ENCODE measurements around the gene FOXP1.

Gene FOXP1

GRCh38 chr3:71348001-71348632 lies 235.4 kb downstream of the FOXP1 start:
- Histone ChIP-seq H3F3A (ENCODE audit: insufficient read depth) (no peaks in the 10 kb centered on the region), H4K20me1 (ENCODE audit: low read depth, low read length) (no peaks in the 10 kb centered on the region), H3K79me2 (ENCODE audit: insufficient read depth, low read length) (no peaks in the 10 kb centered on the region), H2AFZ (ENCODE audit: low read depth, low read length, severe bottlenecking) (no peak overlapping the region), H3K9me3 (ENCODE audit: insufficient read depth, low read length) (no peaks in the 10 kb centered on the region), H3K9ac (ENCODE audit: low read length) (no peak overlapping the region), H3K4me3 (ENCODE audit: insufficient read depth, low read length, poor library complexity, severe bottlenecking) (no peak overlapping the region), H3K9me2 (replicated peaks; ENCODE audit: insufficient read depth, low read length) (no peaks in the 10 kb centered on the region), H3K27me3 (ENCODE audit: low read length) (no peaks in the 10 kb centered on the region), H3K4me2 (ENCODE audit: low read depth, low read length, poor library complexity, severe bottlenecking) (no peak overlapping the region), H3K27ac (ENCODE audit: low read depth, low read length) (no peak overlapping the region), H3K36me3 (ENCODE audit: low read length) (no peaks in the 10 kb centered on the region)
- TF ChIP-seq EZH2phosphoT487 (conservative IDR thresholded peaks at IDR 0.05; ENCODE audit: low read length) (no peak), CTCF (IDR thresholded peaks at IDR 0.05; ENCODE audit: insufficient read depth, low read length, poor library complexity, severe bottlenecking) (no peak)

- H3K27me3 ChIP-seq (ENCODE audit: low read length), result no peaks in the 10 kb centered on the region
- no peaks in the 10 kb centered on the region for H3F3A ChIP-seq (ENCODE audit: insufficient read depth)
- no peaks in the 10 kb centered on the region for H3K79me2 ChIP-seq (ENCODE audit: insufficient read depth, low read length)
- H3K9ac ChIP-seq (ENCODE audit: low read length), result no peak overlapping the region
- no peaks in the 10 kb centered on the region for H3K36me3 ChIP-seq (ENCODE audit: low read length)
- H3K4me2 ChIP-seq (ENCODE audit: low read depth, low read length, poor library complexity, severe bottlenecking), result no peak overlapping the region
- no peaks in the 10 kb centered on the region for H4K20me1 ChIP-seq (ENCODE audit: low read depth, low read length)
- H3K27ac ChIP-seq (ENCODE audit: low read depth, low read length), result no peak overlapping the region
- H2AFZ ChIP-seq (ENCODE audit: low read depth, low read length, severe bottlenecking), result no peak overlapping the region
- no peaks in the 10 kb centered on the region for H3K9me2 ChIP-seq (replicated peaks; ENCODE audit: insufficient read depth, low read length)
- H3K4me3 ChIP-seq (ENCODE audit: insufficient read depth, low read length, poor library complexity, severe bottlenecking), result no peak overlapping the region
- no peak for TF ChIP-seq EZH2phosphoT487 (conservative IDR thresholded peaks at IDR 0.05; ENCODE audit: low read length)
- TF ChIP-seq CTCF (IDR thresholded peaks at IDR 0.05; ENCODE audit: insufficient read depth, low read length, poor library complexity, severe bottlenecking), result no peak
- no peaks in the 10 kb centered on the region for H3K9me3 ChIP-seq (ENCODE audit: insufficient read depth, low read length)
These were observed 237.5 kb downstream of the FOXP1 start for GRCh38 chr3:71346061-71346460.

- Histone ChIP-seq H3K9me3 (ENCODE audit: insufficient read depth, low read length) (no peaks in the 10 kb centered on the region), H3K27me3 (ENCODE audit: low read length) (no peaks in the 10 kb centered on the region), H2AFZ (ENCODE audit: low read depth, low read length, severe bottlenecking) (no peak overlapping the region), H3K27ac (ENCODE audit: low read depth, low read length) (no peak overlapping the region), H3K4me3 (ENCODE audit: insufficient read depth, low read length, poor library complexity, severe bottlenecking) (no peak overlapping the region), H3K9me2 (replicated peaks; ENCODE audit: insufficient read depth, low read length) (no peaks in the 10 kb centered on the region), H3K9ac (ENCODE audit: low read length) (no peak overlapping the region), H3K4me2 (ENCODE audit: low read depth, low read length, poor library complexity, severe bottlenecking) (no peak overlapping the region), H3F3A (ENCODE audit: insufficient read depth) (no peaks in the 10 kb centered on the region), H3K36me3 (ENCODE audit: low read length) (no peaks in the 10 kb centered on the region), H3K79me2 (ENCODE audit: insufficient read depth, low read length) (no peaks in the 10 kb centered on the region), H4K20me1 (ENCODE audit: low read depth, low read length) (no peaks in the 10 kb centered on the region)
- TF ChIP-seq EZH2phosphoT487 (conservative IDR thresholded peaks at IDR 0.05; ENCODE audit: low read length) (no peak), CTCF (IDR thresholded peaks at IDR 0.05; ENCODE audit: insufficient read depth, low read length, poor library complexity, severe bottlenecking) (no peak)
These were observed 238.0 kb downstream of the FOXP1 start for GRCh38 chr3:71345429-71346040.

Data from SU-DHL-6 (cell line).